ENCODE results near the gene NCKAP1. TPM values are rescaled to one million over a fixed set of nuclear protein-coding genes. Genes with fewer than 3 reads are reported as not detected.
"Not testable (repeated sequence)": the region's sequence is repeated elsewhere in the genome, so short reads cannot be mapped to it uniquely, and the experiment has no call there.

NCKAP1 gene
- total and polyA plus RNA-seq, 2 donors from 2014 or later, result 45.4 to 140 TPM

- Histone ChIP-seq H3K9ac (ENCODE audit: low read length in 3 of 3) (no peak overlapping the region), H3K4me1 (ENCODE audit: control insufficient read depth in 2 of 3, insufficient read depth in 2 of 3, low read depth in 1 of 3, low read length in 3 of 3) (no peaks in the 10 kb centered on the region), H3K36me3 (ENCODE audit: control insufficient read depth in 2 of 3, insufficient read depth in 3 of 3, low read length in 3 of 3) (peaks cover 0 to 4% (median 0%) of the 10 kb centered on the region in 3 donors), H3K27ac (ENCODE audit: low read depth in 2 of 2, low read length in 2 of 2) (no peak overlapping the region), H3K4me3 (ENCODE audit: low read length in 3 of 3) (no peak overlapping the region), H3K27me3 (ENCODE audit: control insufficient read depth, insufficient read depth, low read length) (no peaks in the 10 kb centered on the region), H3K9me3 (ENCODE audit: control insufficient read depth in 2 of 3, insufficient read depth in 1 of 3, low read length in 3 of 3) (no peaks in the 10 kb centered on the region)
- DNase-seq (no peak), FAIRE-seq (no peak)
- intact Hi-C loops (cut with DNase I), result no loop called here
- TF ChIP-seq CTCF (IDR thresholded peaks at IDR 0.05; ENCODE audit: borderline replicate concordance, extremely low read depth, insufficient read depth), result no peak
These were observed 18.4 kb downstream of the NCKAP1 start for GRCh38 chr2:183019718-183020442.

- H3K36me3 ChIP-seq (ENCODE audit: control insufficient read depth in 2 of 3, insufficient read depth in 3 of 3, low read length in 3 of 3); H3K9ac ChIP-seq (ENCODE audit: low read length in 3 of 3); DNase-seq; FAIRE-seq; H3K4me3 ChIP-seq (ENCODE audit: low read length in 3 of 3); H3K27me3 ChIP-seq (ENCODE audit: control insufficient read depth, insufficient read depth, low read length); H3K27ac ChIP-seq (ENCODE audit: low read depth in 2 of 2, low read length in 2 of 2); H3K9me3 ChIP-seq (ENCODE audit: control insufficient read depth in 2 of 3, insufficient read depth in 1 of 3, low read length in 3 of 3); intact Hi-C loops (cut with DNase I); H3K4me1 ChIP-seq (ENCODE audit: control insufficient read depth in 2 of 3, insufficient read depth in 2 of 3, low read depth in 1 of 3, low read length in 3 of 3): not testable (repeated sequence)
These were observed 20.4 kb downstream of the NCKAP1 start for GRCh38 chr2:183017845-183018244.

GRCh38 chr2:183014005-183014404 lies 24.3 kb downstream of the NCKAP1 start:
- H3K4me1 ChIP-seq (ENCODE audit: control insufficient read depth in 2 of 3, insufficient read depth in 2 of 3, low read depth in 1 of 3, low read length in 3 of 3), result peaks cover 0 to 7% (median 4%) of the 10 kb centered on the region in 3 donors
- no peak overlapping the region for H3K27ac ChIP-seq (ENCODE audit: low read depth in 2 of 2, low read length in 2 of 2)
- intact Hi-C loops (cut with DNase I), result no loop called here
- no peaks in the 10 kb centered on the region for H3K9me3 ChIP-seq (ENCODE audit: control insufficient read depth in 2 of 3, insufficient read depth in 1 of 3, low read length in 3 of 3)
- DNase-seq (no peak), FAIRE-seq (no peak)
- no peak overlapping the region for H3K9ac ChIP-seq (ENCODE audit: low read length in 3 of 3)
- no peak for TF ChIP-seq CTCF (IDR thresholded peaks at IDR 0.05; ENCODE audit: borderline replicate concordance, extremely low read depth, insufficient read depth)
- H3K27me3 ChIP-seq (ENCODE audit: control insufficient read depth, insufficient read depth, low read length), result no peaks in the 10 kb centered on the region
- H3K36me3 ChIP-seq (ENCODE audit: control insufficient read depth in 2 of 3, insufficient read depth in 3 of 3, low read length in 3 of 3), result no peaks in the 10 kb centered on the region
- no peak overlapping the region for H3K4me3 ChIP-seq (ENCODE audit: low read length in 3 of 3)

GRCh38 chr2:183011743-183012142 lies 26.5 kb downstream of the NCKAP1 start:
- Histone ChIP-seq H3K4me1 (ENCODE audit: control insufficient read depth in 2 of 3, insufficient read depth in 2 of 3, low read depth in 1 of 3, low read length in 3 of 3) (peaks cover 0 to 7% (median 4%) of the 10 kb centered on the region in 3 donors), H3K36me3 (ENCODE audit: control insufficient read depth in 2 of 3, insufficient read depth in 3 of 3, low read length in 3 of 3) (no peaks in the 10 kb centered on the region), H3K9ac (ENCODE audit: low read length in 3 of 3) (no peak overlapping the region), H3K9me3 (ENCODE audit: control insufficient read depth in 2 of 3, insufficient read depth in 1 of 3, low read length in 3 of 3) (no peaks in the 10 kb centered on the region), H3K27me3 (ENCODE audit: control insufficient read depth, insufficient read depth, low read length) (no peaks in the 10 kb centered on the region), H3K4me3 (ENCODE audit: low read length in 3 of 3) (no peak overlapping the region), H3K27ac (ENCODE audit: low read depth in 2 of 2, low read length in 2 of 2) (no peak overlapping the region)
- no peak for DNase-seq
- intact Hi-C loops (cut with DNase I), result no loop called here
- TF ChIP-seq CTCF (IDR thresholded peaks at IDR 0.05; ENCODE audit: borderline replicate concordance, extremely low read depth, insufficient read depth), result no peak
- no peak for FAIRE-seq
